Stimulated activated CD4-positive, alpha-beta T cell treated with anti-CD3 and anti-CD28 coated beads, Interleukin-2, amount 100 ng/mL, for 4 hours (primary cell): Measurements from ENCODE around the gene CRISPLD2.
A peak's percentile ranks its signal among the peaks of the same experiment; 100 is the strongest.

ENCODE experiments used
- DNase-seq: peaks from one replicate; pipeline ENCODE4 v3.0.0-alpha.2; 2020; ENCODE audit warnings: low read depth

The CRISPLD2 gene

GRCh38 chr16:84819644-84820304, at the start of gene CRISPLD2:
TSS of gene CRISPLD2 (plus strand) at chr16:84819985. CDS start at chr16:84838496, 18,511 bp downstream.
- DNase-seq, result peak; percentile 83

- DNase-seq, result no peak
Measured at GRCh38 chr16:84773312-84773711, 46.5 kb upstream of the CRISPLD2 start.

GRCh38 chr16:84774810-84775209, 45.0 kb upstream of the CRISPLD2 start:
- no peak for DNase-seq

GRCh38 chr16:84775262-84775810, 44.4 kb upstream of the CRISPLD2 start:
- DNase-seq, result no peak

- DNase-seq, result no peak
Measured at GRCh38 chr16:84777435-84777834, 42.4 kb upstream of the CRISPLD2 start.

- no peak for DNase-seq
Measured at GRCh38 chr16:84778720-84779119, 41.1 kb upstream of the CRISPLD2 start.

GRCh38 chr16:84780063-84780462, 39.7 kb upstream of the CRISPLD2 start:
- no peak for DNase-seq

GRCh38 chr16:84780544-84781376, 39.0 kb upstream of the CRISPLD2 start:
- no peak for DNase-seq

GRCh38 chr16:84782846-84783245, 36.9 kb upstream of the CRISPLD2 start:
- no peak for DNase-seq

GRCh38 chr16:84785843-84786581, 33.8 kb upstream of the CRISPLD2 start:
- no peak for DNase-seq

GRCh38 chr16:84786605-84787262, 33.1 kb upstream of the CRISPLD2 start:
- DNase-seq, result no peak

- DNase-seq, result no peak
Measured at GRCh38 chr16:84787263-84787622, 32.5 kb upstream of the CRISPLD2 start.

GRCh38 chr16:84788920-84789391, 30.8 kb upstream of the CRISPLD2 start:
- no peak for DNase-seq

- DNase-seq, result no peak
Measured at GRCh38 chr16:84789431-84789830, 30.4 kb upstream of the CRISPLD2 start.

GRCh38 chr16:84790301-84790700, 29.5 kb upstream of the CRISPLD2 start:
- DNase-seq, result no peak

GRCh38 chr16:84791088-84791487, 28.7 kb upstream of the CRISPLD2 start:
- no peak for DNase-seq

GRCh38 chr16:84791501-84791900, 28.3 kb upstream of the CRISPLD2 start:
- no peak for DNase-seq

GRCh38 chr16:84794186-84794585, 25.6 kb upstream of the CRISPLD2 start:
- no peak for DNase-seq

- no peak for DNase-seq
Measured at GRCh38 chr16:84794626-84795025, 25.2 kb upstream of the CRISPLD2 start.

GRCh38 chr16:84795329-84796053, 24.3 kb upstream of the CRISPLD2 start:
- no peak for DNase-seq
